GM19099 (cell line): ENCODE data around the gene FCAMR.

Source experiments
- POLR2A ChIP-seq: IDR thresholded peaks from 3 replicates; pipeline ENCODE4 v1.6.1; 2011; ENCODE audit warnings: low read depth; ENCODE audit not compliant: insufficient read length; ENCODE audit errors: extremely low read depth

Gene FCAMR

GRCh38 chr1:206974140-206974539 is 3.9 kb upstream of the FCAMR start:
- no peak for TF ChIP-seq POLR2A

DNA sequence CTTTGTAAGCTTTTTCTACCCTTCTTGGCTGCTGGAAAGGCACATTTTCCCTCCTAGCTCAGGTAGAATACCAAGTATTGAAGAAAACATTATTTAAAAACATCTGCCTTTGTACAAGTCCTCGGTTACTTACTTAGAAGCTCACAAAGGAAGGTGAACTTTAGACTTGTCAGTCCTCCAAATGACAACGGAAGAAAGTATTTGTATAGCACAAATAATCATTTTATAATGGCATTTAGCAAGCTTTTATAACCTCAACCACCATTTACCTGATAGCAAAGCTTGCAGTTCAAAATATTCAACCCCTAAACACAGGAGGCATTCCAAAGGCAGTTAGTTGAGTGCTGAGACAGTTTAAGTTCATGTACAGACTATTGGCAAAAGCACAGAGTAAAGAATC is 2.5 kb upstream of the FCAMR start:
- no peak for TF ChIP-seq POLR2A

DNA sequence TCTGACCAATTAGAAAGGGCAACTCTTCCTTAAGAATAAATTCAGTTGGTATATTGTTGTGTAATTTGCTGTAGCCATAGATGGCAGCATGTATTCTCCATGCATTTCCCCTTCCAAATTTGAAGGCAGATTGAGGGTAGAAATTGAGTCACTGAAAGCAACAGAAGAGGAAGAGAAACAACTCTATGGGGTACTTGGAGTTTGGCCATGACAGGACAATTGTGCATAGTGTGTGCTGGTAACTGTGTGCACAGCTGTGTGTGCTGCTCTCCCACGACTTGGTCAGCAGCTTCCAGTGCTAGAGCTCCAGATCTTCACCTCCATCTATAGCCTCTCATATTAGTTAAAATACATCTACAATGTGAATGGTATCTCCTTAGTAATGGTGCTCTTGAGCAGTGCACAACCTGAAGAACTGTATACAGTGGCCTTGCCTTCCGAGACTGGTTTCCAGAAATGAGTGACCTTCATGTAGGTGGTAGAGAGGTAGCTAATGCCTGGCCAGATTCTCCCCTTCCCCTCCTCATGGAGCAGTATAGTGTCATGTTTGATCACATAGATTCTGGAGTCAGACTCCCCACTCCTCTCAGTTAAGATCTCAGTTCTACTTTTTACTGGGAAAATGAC is 882 bp upstream of the FCAMR start:
- TF ChIP-seq POLR2A, result no peak

DNA sequence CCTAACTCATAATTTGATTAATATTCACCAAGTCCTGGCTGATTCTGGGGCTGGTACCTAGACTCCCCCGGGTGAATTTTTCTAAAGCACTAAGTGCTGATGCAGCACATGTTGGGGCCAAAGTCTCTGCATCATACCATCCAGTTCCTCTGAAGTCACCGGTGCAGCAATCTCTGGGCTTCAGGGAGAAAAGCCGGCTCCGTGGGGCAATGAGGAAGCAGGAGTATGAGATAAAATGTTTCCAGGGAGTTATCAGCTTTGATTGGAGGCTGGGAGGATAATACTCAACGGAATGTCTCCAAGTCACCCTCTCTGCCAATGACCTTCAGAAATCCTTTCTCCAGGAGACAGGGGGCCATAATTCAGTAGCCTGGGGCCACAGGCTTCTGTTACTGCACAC is 1.2 kb downstream of the FCAMR start:
- TF ChIP-seq POLR2A, result no peak

DNA sequence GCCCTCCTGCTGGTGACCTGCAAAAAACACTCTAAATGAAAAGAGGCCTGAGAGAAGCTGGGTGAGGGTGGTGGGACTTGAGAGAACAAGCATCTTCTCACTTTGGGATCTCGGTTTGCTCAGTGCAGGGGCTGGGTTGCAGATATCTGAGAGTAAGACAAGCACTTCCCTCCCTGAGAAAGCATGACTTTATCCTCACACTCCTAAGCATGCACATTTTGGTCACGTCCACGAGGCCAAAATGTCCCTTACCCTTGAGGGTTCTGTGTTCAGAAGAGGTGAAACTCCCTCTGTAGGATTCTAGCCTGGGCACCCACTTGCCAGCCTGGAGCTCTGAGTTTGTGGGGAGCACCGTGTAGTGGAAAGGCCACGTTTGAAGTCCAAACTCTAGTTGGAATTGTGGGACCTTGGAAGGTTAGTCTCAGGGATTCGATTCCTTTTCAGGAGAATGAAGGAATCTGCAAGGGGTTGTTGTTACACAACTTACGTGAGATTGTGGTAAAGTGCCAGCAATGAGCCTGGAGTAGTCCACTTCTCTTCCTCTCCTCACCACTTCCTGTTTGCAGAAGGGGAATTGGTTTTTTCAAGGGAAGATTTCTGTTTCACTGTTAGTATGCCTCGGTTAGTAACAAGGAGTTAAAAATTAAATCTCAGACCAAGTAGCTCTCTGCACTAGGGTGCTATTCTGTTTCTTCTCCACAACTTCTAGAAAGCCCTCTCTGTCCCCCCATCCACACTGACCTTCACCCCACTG is 3.0 kb downstream of the FCAMR start:
- TF ChIP-seq POLR2A, result no peak

DNA sequence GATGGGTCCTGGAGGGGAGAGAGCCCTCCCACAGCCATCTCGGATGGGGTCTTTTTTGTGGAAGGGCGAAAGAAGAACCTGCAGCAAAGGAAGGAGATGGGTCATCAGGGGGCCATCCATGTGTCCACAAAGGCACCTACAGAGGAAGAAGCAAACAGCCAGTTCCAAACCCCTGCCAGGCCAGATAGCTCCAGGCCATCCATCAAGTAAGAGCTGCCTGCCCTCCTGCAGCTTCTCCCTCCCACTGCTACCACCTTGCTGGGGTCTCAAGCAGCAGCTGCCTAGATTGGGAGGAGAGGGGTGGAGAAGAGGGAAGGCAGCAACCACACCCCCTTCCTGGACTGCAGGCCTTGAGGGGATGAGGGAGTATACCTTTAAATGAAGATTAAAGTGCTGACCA is 4.5 kb downstream of the FCAMR start:
- TF ChIP-seq POLR2A, result no peak

- no peak for TF ChIP-seq POLR2A
Measured at GRCh38 chr1:206963740-206964139, 6.5 kb downstream of the FCAMR start.

DNA sequence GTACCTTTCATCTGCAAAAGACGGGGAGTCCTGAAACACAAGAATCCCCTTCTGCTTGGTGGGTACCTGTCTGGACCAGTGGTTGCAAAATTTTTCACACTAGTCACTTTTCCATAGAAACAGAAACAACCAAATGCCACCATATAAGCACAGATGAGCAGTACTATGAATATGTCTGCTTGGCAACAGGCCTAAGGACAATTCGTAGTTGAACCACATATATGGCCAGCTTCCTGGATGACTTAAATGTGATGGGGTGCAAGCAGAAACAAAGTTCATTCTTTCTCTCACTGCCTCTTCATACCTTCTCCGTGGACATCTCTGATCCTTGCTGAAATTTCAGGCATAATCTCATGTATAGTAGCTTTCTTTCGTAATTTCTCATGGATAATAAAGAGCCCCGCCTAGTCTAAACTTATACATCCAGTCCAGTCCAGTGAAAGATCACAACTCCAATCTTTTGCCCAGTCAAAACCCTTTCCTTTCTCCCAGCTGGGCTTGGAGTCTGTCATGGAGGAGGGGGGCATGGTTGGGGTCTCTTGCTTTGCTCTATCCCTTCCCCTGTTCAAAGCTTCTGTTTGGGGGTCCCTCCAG is 7.0 kb downstream of the FCAMR start:
- TF ChIP-seq POLR2A, result no peak

DNA sequence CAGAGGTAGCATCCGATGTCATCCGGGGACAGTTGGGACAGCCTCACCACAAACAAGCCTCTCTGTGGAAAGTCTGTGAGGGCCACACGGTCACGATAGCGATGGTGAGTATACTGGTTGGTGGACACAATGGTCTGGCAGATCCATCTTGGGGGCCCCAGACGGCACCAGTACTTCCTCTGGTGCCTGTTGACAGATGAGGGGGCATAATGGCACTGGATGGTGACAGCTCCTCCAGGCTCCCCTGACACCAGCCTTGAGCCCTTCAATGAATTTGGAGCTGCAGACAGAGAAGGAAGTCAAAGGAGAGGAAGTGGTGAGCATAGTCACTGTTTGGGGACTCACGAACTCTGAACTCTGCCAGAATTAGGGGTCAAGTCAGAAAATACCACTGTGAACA is 8.0 kb downstream of the FCAMR start:
- TF ChIP-seq POLR2A, result no peak

GRCh38 chr1:206961668-206962067 is 8.6 kb downstream of the FCAMR start:
- no peak for TF ChIP-seq POLR2A

DNA sequence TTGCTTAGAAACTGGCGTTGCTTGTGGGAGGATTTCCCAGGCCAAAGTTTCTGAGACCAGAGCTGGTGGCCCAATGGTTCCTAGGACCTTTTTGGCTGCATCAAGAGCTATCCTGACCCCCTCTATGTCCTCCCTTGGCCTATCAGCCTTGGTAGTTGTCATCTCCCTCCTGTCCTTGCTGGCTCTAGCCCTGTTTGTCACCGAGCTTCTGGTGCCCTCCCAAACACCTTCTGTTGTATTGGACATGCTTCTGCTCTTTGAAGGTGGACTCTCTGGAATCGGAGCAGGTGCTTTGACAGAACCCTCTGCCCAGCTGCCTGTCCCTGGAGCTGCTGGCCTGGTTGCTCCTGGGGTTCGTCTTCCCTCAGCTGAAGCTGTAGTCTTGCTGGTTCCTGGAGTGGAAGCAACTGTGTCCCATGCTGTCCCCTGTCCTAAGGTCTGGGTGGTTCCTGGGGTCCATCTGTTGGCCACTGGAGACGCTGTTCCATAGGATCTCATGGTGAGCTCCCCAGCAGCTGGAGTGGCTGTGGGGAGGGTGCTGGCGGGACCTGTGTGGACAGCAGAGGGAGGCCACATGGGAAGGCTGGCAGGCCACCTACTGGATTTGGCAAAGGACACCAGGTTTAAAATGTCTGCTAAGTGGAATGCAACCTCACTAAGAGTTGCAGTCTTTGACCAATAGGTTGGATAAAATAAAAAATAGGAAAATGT is 9.4 kb downstream of the FCAMR start:
- no peak for TF ChIP-seq POLR2A

- no peak for TF ChIP-seq POLR2A
Measured at GRCh38 chr1:206958144-206958543, 12.1 kb downstream of the FCAMR start.

DNA sequence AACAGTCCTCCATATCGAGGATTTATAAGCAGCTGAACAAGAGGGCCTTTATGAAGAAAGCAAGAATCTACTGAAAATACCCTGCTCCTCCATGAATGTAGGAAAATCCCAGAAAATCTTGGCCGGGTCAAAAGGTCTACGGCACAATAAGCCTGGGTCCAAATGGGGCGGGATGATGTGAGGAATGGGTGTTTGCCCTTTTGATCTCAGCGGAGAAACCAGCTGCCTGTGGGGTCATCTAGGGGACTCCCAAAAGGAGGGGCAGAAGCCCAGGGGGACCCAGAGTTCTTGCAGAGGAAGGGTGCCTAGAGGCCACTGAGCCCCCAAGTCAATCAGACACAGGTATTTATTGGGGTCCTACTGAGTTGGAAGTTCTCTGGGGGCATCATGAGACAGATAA is 12.6 kb downstream of the FCAMR start:
- no peak for TF ChIP-seq POLR2A

DNA sequence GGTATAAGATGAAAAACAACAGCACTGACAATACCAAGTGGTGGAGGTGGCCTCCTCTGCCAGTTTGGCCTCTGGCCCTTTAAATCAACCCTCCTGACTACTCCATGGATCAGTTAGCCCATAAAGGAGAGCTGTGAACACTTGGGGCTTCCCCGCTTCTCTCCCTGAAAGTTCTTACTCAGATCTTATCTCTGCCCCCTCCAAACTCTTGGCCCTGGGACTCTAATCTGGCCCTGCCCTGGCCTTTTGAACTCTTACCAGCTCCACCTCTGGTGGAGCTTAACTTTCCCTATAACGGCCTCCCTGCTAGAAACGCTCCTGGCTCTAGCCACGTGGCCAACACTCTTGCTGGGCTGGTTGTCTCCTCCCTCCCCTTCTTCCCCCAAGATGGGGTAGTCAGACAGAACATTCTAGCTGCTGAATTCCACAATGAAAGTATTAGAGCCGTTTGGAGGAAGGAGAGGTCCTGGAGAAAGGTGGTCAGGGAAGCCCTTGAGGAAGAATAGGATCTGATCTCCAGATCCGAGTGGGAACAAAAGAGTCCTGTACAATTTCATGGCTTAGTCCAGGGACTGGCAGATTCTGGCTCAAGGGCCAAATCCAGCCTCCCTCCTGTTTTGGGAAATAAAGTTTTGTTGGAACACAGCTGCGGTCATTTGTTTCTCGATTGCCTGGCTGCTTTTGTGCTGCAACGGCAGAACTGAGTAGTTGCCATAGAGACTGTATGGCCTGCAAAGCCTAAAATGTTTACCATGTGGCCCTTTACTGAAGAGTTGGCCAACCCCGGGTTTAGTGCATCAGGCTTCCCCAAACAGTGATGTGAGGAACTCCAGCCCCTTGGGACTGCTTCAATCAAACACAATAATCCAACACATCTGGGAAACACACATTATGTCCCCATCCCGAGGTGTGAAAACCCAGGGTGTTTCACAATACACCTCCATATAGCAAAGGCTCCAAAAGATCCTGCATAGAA is 14.5 kb downstream of the FCAMR start:
- no peak for TF ChIP-seq POLR2A
